ENCODE data around the gene PMPCB. TPM values are rescaled to one million over a fixed set of nuclear protein-coding genes. Genes with fewer than 3 reads are reported as not detected.
A peak's percentile ranks its signal among the peaks of the same experiment; 100 is the strongest.
"Not testable (repeated sequence)": the region's sequence is repeated elsewhere in the genome, so short reads cannot be mapped to it uniquely, and the experiment has no call there.

PMPCB gene
- 10 to 100 TPM; 50.1 to 66.3 (median 57.7) TPM for total RNA-seq (2021; fragmentation: NEBNext Ultra II Directional; extraction: Animal tissue kit (Norgen Biotek cat#: 25700))
- long read RNA-seq, transcript PMPCB-201 (13 exons, 2,472 nt), result major isoform, 82 of 99 reads
- long read RNA-seq, partial matches to known transcripts, result 6 of 99 reads
- long read RNA-seq, other reads (novel, unspliced or antisense), result 7 of 99 reads

DNA sequence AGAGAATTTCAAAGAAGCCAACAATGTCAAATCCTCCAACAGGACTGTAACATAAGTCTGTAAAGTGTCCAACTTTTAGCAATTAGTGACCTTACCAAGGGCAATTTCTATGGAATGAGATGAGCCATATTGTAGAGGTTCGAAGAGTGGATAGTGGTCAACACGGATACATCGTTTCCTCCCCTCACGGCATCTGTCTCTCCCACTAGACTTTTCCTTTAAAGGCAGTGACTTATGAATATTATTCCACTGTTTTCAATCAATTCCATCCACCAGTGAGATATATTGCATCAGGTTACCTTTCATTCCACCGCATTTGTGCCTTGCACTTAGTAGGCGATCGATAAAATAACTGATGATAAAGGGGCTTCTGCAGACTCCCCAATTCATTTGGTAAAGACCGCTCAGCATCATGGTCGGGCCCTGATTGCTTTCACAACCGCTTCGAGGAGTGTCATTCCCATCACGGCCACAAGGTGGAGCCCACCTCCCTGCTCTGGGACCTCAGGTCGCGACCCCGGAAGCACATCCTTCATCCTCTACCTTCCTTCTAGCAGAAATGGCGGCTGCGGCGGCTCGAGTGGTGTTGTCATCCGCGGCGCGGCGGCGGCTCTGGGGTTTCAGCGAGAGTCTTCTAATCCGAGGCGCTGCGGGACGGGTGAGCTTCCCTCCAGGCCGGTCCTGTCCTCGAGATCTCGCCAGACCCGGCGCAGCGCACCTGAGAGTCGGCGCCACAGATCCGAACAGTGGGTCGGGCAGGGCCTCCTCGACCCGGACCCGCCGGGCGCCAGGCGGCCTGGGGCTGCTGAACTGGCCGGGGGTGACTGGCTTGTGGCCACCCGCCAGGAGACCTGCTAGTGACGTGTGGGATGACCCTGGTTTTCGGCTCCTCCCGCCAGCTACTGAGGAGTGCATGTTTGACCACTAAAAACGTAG, at the start of gene PMPCB:
TSS of gene PMPCB (plus strand) at position 535 of the 936 bp plus-strand sequence. CDS start at position 560, 25 bp downstream.
- Mint-ChIP-seq H3K9me3 (no peaks in the 10 kb centered on the region), H3K27me3 (ENCODE audit: insufficient read depth) (no peaks in the 10 kb centered on the region), H3K36me3 (ENCODE audit: low read depth) (peaks cover 15% of the 10 kb centered on the region), H3K27ac (peak within 1 kb of the TSS; percentile 79), H3K4me1 (ENCODE audit: low read depth) (peaks cover 33% of the 10 kb centered on the region), H3K4me3 (peak within 1 kb of the TSS; percentile 92)
- TF ChIP-seq CTCF (IDR thresholded peaks at IDR 0.05), result peak; percentile 99
- DNase-seq, result peak; percentile 87

DNA sequence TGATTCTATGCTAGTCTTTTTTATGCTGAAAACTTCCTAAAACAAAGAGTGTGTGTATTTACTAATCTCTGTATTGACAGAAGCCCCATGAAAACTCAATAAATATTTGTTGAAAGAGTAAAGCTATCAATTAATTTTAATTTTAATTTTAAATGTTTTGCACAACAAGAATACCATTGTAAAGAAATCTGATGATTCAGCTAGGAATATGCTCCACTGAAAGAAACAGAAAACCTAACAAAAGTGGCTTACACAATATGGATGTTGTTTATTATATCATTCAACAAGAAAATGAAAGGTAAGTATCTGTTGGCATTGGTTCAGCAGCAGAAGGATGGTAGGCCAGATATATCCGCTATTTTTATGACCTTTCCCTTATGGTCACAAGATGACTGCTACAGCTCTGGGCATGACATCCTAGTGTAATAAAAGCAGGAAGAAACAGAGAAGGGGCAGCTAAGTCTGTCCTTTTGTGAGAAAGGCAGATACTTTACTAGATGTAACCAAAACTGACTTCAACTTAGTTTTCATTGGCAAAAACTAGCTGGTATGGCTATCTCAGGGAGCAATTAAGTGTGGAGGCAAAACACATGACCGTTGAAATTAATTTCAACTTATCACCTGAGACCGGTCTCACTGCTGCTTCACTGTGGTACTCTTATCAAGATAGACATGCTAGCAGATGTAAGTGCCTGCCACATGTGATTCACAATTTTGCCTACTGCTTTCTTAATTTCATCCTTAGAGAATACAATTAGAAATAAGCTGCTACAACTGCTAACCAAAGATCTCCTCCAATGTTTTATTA, 43.3 kb upstream of the PMPCB start:
- not testable (repeated sequence) for DNase-seq; H3K4me3 Mint-ChIP-seq; H3K27me3 Mint-ChIP-seq (ENCODE audit: insufficient read depth); H3K27ac Mint-ChIP-seq; H3K36me3 Mint-ChIP-seq (ENCODE audit: low read depth); H3K9me3 Mint-ChIP-seq; H3K4me1 Mint-ChIP-seq (ENCODE audit: low read depth)

DNA sequence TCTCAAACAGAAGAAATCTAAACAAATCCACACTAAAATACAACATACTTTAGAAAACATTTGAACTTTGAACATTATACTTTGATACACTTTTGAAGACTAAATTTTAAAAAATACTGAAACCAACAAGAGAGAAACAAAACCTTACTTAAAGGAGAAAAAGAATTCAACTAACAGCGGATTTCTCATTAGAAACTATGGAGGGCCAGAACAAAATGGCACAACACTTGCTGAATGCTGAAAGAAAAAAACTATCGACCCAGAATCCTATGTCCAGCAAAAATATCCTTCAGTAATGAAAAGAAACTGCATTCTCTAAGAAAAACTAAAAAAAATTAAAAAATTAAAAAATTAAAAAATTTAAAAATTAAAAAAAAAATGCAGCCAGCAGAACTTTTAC, 33.2 kb upstream of the PMPCB start:
- H3K27me3 Mint-ChIP-seq (ENCODE audit: insufficient read depth); DNase-seq; H3K27ac Mint-ChIP-seq; H3K9me3 Mint-ChIP-seq; H3K4me1 Mint-ChIP-seq (ENCODE audit: low read depth); H3K4me3 Mint-ChIP-seq; H3K36me3 Mint-ChIP-seq (ENCODE audit: low read depth): not testable (repeated sequence)

DNA sequence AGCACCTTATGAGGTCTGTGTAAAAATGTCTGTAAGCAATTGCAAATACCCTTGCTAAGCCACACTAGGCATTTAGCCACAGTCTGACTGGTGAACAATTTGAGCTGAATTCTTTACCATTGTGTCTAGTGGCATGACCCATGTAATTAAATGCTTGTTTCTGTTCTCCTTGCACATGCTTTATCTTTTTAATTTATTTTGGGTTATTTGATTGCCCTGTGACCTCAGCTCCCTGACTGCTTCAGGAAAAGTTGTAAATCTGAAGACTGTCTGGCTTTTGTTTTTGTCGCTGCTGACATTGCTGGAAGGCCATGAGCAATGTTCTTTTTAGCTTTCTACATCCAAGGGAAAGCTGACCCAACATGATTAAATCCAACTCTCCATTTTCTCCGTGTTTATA, 31.0 kb upstream of the PMPCB start:
- H3K27me3 Mint-ChIP-seq (ENCODE audit: insufficient read depth); H3K4me3 Mint-ChIP-seq; H3K27ac Mint-ChIP-seq; H3K4me1 Mint-ChIP-seq (ENCODE audit: low read depth); H3K9me3 Mint-ChIP-seq; H3K36me3 Mint-ChIP-seq (ENCODE audit: low read depth); DNase-seq: not testable (repeated sequence)

DNA sequence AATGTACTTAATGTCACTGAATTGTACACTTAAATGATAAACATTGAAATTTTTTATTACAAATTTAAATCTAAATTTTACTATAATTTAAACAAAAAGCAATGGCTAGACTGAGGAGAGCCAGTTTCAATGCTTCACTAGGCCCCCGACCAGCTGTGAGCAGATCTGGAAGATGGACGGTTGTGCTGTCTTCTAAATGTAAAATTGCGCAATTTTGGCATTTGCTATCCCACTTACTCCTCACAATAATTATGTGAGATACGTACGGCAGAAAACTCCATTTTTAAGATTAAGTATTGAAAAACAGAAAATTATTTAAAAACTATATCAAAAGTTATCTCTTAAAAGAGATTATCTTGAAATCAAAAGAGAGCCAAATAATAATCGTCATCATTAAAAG, 23.9 kb upstream of the PMPCB start:
- H3K9me3 Mint-ChIP-seq; H3K27ac Mint-ChIP-seq; H3K36me3 Mint-ChIP-seq (ENCODE audit: low read depth); H3K4me3 Mint-ChIP-seq; H3K4me1 Mint-ChIP-seq (ENCODE audit: low read depth); H3K27me3 Mint-ChIP-seq (ENCODE audit: insufficient read depth); DNase-seq: not testable (repeated sequence)

DNA sequence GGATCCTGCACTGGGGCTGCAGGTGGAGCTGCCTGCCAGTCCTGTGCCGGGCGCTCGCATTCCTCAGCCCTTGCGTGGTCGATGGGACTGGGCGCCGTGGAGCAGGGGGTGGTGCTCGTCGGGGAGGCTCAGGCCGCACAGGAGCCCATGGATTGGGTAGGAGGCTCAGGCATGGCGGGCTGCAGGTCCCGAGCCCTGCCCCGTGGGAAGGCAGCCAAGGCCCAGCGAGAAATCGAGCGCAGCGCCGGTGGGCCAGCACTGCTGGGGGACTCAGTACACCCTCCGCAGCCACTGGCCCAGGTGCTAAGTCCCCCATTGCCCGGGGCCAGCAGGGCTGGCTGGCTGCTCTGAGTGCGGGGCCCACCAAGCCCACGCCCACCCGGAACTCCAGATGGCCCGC, 22.4 kb upstream of the PMPCB start:
- H3K9me3 Mint-ChIP-seq; H3K4me3 Mint-ChIP-seq; DNase-seq; H3K36me3 Mint-ChIP-seq (ENCODE audit: low read depth); H3K27me3 Mint-ChIP-seq (ENCODE audit: insufficient read depth); H3K27ac Mint-ChIP-seq: not testable (repeated sequence)
- H3K4me1 Mint-ChIP-seq (ENCODE audit: low read depth), result peaks cover 10% of the 10 kb centered on the region

DNA sequence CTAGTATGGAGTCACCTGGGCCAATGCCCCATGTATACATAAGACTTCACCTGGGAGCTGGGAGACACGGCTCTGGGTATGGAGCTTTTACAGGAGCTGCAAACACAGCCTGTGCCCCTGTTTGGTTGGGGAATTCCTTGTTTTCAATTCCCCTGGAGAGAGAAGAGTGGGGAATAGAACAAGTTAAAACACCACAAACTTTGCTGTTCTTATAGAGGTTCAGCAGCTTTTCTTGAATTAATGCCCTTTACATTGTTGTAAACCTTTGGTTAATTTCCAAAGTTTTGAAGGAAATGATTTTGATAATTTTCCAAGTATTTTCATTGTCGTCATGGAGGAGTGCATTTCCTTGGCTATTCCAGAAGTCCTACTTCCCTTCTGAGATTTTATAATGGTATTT, 19.0 kb upstream of the PMPCB start:
- H3K36me3 Mint-ChIP-seq (ENCODE audit: low read depth); H3K27ac Mint-ChIP-seq; H3K4me3 Mint-ChIP-seq: not testable (repeated sequence)

GRCh38 chr7:103279636-103279962, 17.6 kb upstream of the PMPCB start:
- H3K27ac Mint-ChIP-seq, result peak overlapping the region; percentile 92
- H3K27me3 Mint-ChIP-seq (ENCODE audit: insufficient read depth); H3K9me3 Mint-ChIP-seq; DNase-seq; H3K36me3 Mint-ChIP-seq (ENCODE audit: low read depth): not testable (repeated sequence)
- peaks cover 17% of the 10 kb centered on the region for H3K4me1 Mint-ChIP-seq (ENCODE audit: low read depth)
- H3K4me3 Mint-ChIP-seq, result peak overlapping the region; percentile 91

More for the DNA sequence above, 19.0 kb upstream of the PMPCB start:
- H3K9me3 Mint-ChIP-seq; H3K27me3 Mint-ChIP-seq (ENCODE audit: insufficient read depth); DNase-seq: not testable (repeated sequence)
- H3K4me1 Mint-ChIP-seq (ENCODE audit: low read depth), result peaks cover 17% of the 10 kb centered on the region

GRCh38 chr7:103279963-103280802, 17.1 kb upstream of the PMPCB start:
- Mint-ChIP-seq H3K4me3 (peak overlapping the region; percentile 91), H3K27ac (peak overlapping the region; percentile 92), H3K4me1 (ENCODE audit: low read depth) (peaks cover 17% of the 10 kb centered on the region)
- DNase-seq, result peak; percentile 68
- H3K36me3 Mint-ChIP-seq (ENCODE audit: low read depth); H3K9me3 Mint-ChIP-seq; H3K27me3 Mint-ChIP-seq (ENCODE audit: insufficient read depth): not testable (repeated sequence)

DNA sequence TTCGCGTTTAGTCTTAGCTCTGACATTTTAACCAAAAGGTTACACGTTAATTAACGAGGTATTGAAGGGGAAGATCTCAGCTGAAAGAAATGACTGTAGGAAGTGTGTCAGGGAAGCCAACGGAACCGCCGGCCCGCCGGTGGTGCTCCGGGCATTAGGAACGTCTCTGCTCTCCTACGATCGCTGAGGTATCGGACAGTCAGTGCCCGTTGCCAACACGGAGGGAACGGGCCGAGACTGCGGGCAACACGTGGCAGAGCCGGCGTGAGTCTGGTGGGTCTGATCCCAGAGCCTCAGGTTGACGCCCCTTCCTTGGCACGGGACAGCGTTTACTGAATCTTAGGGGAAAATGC, 16.5 kb upstream of the PMPCB start:
- not testable (repeated sequence) for H3K27me3 Mint-ChIP-seq (ENCODE audit: insufficient read depth); H3K9me3 Mint-ChIP-seq; DNase-seq; H3K36me3 Mint-ChIP-seq (ENCODE audit: low read depth)
- Mint-ChIP-seq H3K4me3 (peak overlapping the region; percentile 91), H3K27ac (peak overlapping the region; percentile 92), H3K4me1 (ENCODE audit: low read depth) (peaks cover 17% of the 10 kb centered on the region)
